ENCODE data around the gene PALS1. TPM values are rescaled to one million over a fixed set of nuclear protein-coding genes. Genes with fewer than 3 reads are reported as not detected.

The PALS1 gene
- total RNA-seq = 9.0 TPM
- 1 to 10 TPM; 1.4 to 2.2 (median 1.6) TPM for polyA plus RNA-seq

- Histone ChIP-seq H3K4me3 (ENCODE audit: low read depth, low read length) (peak within 1 kb of the TSS; percentile 92), H3K27me3 (ENCODE audit: control insufficient read depth, insufficient read depth, low read length) (no peaks in the 10 kb centered on the region), H3K36me3 (ENCODE audit: control insufficient read depth, insufficient read depth, low read length) (no peaks in the 10 kb centered on the region), H3K9me3 (ENCODE audit: control insufficient read depth in 2 of 2, low read length in 2 of 2) (no peaks in the 10 kb centered on the region), H3K4me1 (ENCODE audit: control insufficient read depth, insufficient read depth, low read length, poor library complexity, severe bottlenecking) (peaks cover 15% of the 10 kb centered on the region), H3K27ac (ENCODE audit: insufficient read depth, low read length, poor library complexity, severe bottlenecking) (peak within 1 kb of the TSS; percentile 60)
- peaks cover 0 to 1% (median 0%) of the 10 kb centered on the region in 7 donors for H3K9me3 Mint-ChIP-seq
- DNase-seq (peak in 1 of 3 donors; percentile 60), ATAC-seq (ENCODE audit: low read depth in 2 of 2) (peak; percentile 41 to 50)
- H3K27ac Mint-ChIP-seq = peak within 1 kb of the TSS; percentile 14 to 86 (median 78)
- H3K4me3 Mint-ChIP-seq = peak within 1 kb of the TSS; percentile 91 to 100 (median 94)
- peaks cover 24% of the 10 kb centered on the region for H3K27me3 Mint-ChIP-seq
- peaks cover 16 to 28% (median 22%) of the 10 kb centered on the region in 4 donors for H3K4me1 Mint-ChIP-seq
- H3K36me3 Mint-ChIP-seq = no peaks in the 10 kb centered on the region
Measured at GRCh38 chr14:67241411-67242167, at the start of gene PALS1. Gene PALS1, plus strand, starts transcription at chr14:67241435. Its CDS starts 37,736 bp downstream, at chr14:67279171.

DNA sequence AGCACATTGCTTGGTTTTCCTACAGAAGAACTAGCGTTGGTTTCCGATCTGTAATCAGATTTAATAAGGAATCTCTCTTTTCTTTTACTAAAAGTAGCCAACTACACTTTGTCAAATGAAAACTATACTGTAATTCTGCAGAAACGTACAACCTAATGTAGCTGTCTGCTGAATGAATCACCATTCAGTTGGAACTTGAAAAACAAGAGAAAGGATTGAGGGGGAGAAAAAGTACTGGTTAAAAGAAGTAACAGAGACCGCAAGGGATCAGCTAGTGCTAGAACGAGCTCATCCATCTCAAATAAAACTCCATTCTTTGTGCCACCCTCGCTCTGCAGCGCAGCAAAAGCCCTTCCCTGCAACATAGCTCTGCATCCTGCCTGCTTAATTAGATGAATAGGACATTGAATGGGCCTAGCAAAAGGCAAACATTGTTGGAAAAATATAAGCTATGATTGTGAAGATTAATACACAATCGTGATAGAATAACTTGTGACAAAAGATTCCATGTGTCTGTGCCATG lies 49.4 kb upstream of the PALS1 start:
- no peaks in the 10 kb centered on the region for H3K36me3 Mint-ChIP-seq
- H3K27ac Mint-ChIP-seq = no peak overlapping the region

DNA sequence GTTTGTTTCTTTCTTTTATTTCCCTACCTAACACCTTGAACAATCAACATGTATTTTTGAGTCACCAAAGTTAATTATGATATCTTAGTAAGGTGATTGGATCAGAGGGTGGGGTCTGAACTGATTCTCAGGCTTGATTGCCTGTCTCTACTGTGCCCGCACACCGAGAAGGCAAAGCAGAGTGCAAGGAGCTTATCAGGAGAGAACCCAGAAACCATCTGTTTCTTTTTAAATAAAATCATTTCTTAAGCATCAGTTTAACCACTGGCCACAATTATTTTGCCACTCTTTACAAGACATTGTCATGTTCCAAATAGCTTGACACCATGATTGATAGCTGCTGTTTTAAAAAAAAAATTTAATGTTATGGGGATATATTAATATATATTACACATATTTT lies 48.9 kb upstream of the PALS1 start:
- no peaks in the 10 kb centered on the region for H3K36me3 Mint-ChIP-seq
- Histone ChIP-seq H3K4me1 (ENCODE audit: control insufficient read depth, insufficient read depth, low read length, poor library complexity, severe bottlenecking) (peaks cover 4% of the 10 kb centered on the region), H3K9me3 (ENCODE audit: control insufficient read depth in 2 of 2, low read length in 2 of 2) (no peaks in the 10 kb centered on the region), H3K36me3 (ENCODE audit: control insufficient read depth, insufficient read depth, low read length) (no peaks in the 10 kb centered on the region), H3K27me3 (ENCODE audit: control insufficient read depth, insufficient read depth, low read length) (no peaks in the 10 kb centered on the region), H3K27ac (ENCODE audit: insufficient read depth, low read length, poor library complexity, severe bottlenecking) (no peak overlapping the region), H3K4me3 (ENCODE audit: low read depth, low read length) (no peak overlapping the region)
- no peak overlapping the region for H3K27ac Mint-ChIP-seq
- DNase-seq (no peak), ATAC-seq (ENCODE audit: low read depth in 2 of 2) (no peak)
- H3K4me1 Mint-ChIP-seq = peaks cover 5 to 19% (median 6%) of the 10 kb centered on the region in 4 donors
- no peaks in the 10 kb centered on the region for H3K9me3 Mint-ChIP-seq
- H3K27me3 Mint-ChIP-seq = no peaks in the 10 kb centered on the region
- no peak overlapping the region for H3K4me3 Mint-ChIP-seq

More for the DNA sequence above, 49.4 kb upstream of the PALS1 start:
- DNase-seq (no peak), ATAC-seq (ENCODE audit: low read depth in 2 of 2) (no peak)
- no peak overlapping the region for H3K27ac ChIP-seq (ENCODE audit: insufficient read depth, low read length, poor library complexity, severe bottlenecking)
- no peaks in the 10 kb centered on the region for H3K36me3 ChIP-seq (ENCODE audit: control insufficient read depth, insufficient read depth, low read length)
- H3K9me3 ChIP-seq (ENCODE audit: control insufficient read depth in 2 of 2, low read length in 2 of 2) = no peaks in the 10 kb centered on the region
- no peaks in the 10 kb centered on the region for H3K9me3 Mint-ChIP-seq
- peaks cover 4% of the 10 kb centered on the region for H3K4me1 ChIP-seq (ENCODE audit: control insufficient read depth, insufficient read depth, low read length, poor library complexity, severe bottlenecking)
- no peak overlapping the region for H3K4me3 ChIP-seq (ENCODE audit: low read depth, low read length)
- H3K27me3 ChIP-seq (ENCODE audit: control insufficient read depth, insufficient read depth, low read length) = no peaks in the 10 kb centered on the region
- H3K4me1 Mint-ChIP-seq = peaks cover 5 to 19% (median 6%) of the 10 kb centered on the region in 4 donors
- no peak overlapping the region for H3K4me3 Mint-ChIP-seq
- no peaks in the 10 kb centered on the region for H3K27me3 Mint-ChIP-seq

DNA sequence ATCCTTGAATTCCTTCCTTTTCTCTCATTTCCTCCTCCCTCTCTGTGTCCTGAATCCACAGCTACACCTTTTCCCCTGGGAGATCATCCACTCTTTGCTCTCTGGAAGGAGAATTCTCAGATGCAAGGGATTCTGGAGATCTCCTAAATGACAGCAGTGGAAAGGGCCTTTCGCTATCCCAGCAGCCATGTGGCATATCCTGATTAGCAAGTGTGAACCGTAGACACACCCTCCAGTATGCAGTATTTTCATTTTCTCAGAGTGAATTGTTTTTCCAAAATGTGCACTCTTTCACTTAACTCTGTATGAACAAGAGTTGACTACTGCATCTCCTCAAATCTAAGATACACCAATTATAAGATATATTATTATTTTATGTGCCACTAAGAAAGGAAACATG lies 46.0 kb upstream of the PALS1 start:
- DNase-seq = no peak
- peaks cover 0 to 5% (median 0%) of the 10 kb centered on the region in 4 donors for H3K4me1 Mint-ChIP-seq
- H3K27me3 ChIP-seq (ENCODE audit: control insufficient read depth, insufficient read depth, low read length) = no peaks in the 10 kb centered on the region
- no peaks in the 10 kb centered on the region for H3K9me3 ChIP-seq (ENCODE audit: control insufficient read depth in 2 of 2, low read length in 2 of 2)
- no peak overlapping the region for H3K4me3 Mint-ChIP-seq
- no peak overlapping the region for H3K27ac Mint-ChIP-seq
- no peaks in the 10 kb centered on the region for H3K27me3 Mint-ChIP-seq
- ATAC-seq (ENCODE audit: low read depth in 2 of 2) = no peak
- no peaks in the 10 kb centered on the region for H3K4me1 ChIP-seq (ENCODE audit: control insufficient read depth, insufficient read depth, low read length, poor library complexity, severe bottlenecking)
- no peaks in the 10 kb centered on the region for H3K9me3 Mint-ChIP-seq
- H3K36me3 Mint-ChIP-seq = no peaks in the 10 kb centered on the region
- H3K27ac ChIP-seq (ENCODE audit: insufficient read depth, low read length, poor library complexity, severe bottlenecking) = no peak overlapping the region
- H3K36me3 ChIP-seq (ENCODE audit: control insufficient read depth, insufficient read depth, low read length) = no peaks in the 10 kb centered on the region
- no peak overlapping the region for H3K4me3 ChIP-seq (ENCODE audit: low read depth, low read length)

GRCh38 chr14:67199016-67199415 lies 42.2 kb upstream of the PALS1 start:
- DNase-seq (no peak), ATAC-seq (ENCODE audit: low read depth in 2 of 2) (no peak)
- Histone ChIP-seq H3K27me3 (ENCODE audit: control insufficient read depth, insufficient read depth, low read length) (no peaks in the 10 kb centered on the region), H3K27ac (ENCODE audit: insufficient read depth, low read length, poor library complexity, severe bottlenecking) (no peak overlapping the region), H3K9me3 (ENCODE audit: control insufficient read depth in 2 of 2, low read length in 2 of 2) (no peaks in the 10 kb centered on the region), H3K4me3 (ENCODE audit: low read depth, low read length) (no peak overlapping the region), H3K4me1 (ENCODE audit: control insufficient read depth, insufficient read depth, low read length, poor library complexity, severe bottlenecking) (no peaks in the 10 kb centered on the region), H3K36me3 (ENCODE audit: control insufficient read depth, insufficient read depth, low read length) (no peaks in the 10 kb centered on the region)
- Mint-ChIP-seq H3K27me3 (peaks cover 12% of the 10 kb centered on the region), H3K4me3 (no peak overlapping the region), H3K9me3 (peaks cover 0 to 2% (median 0%) of the 10 kb centered on the region in 7 donors), H3K27ac (no peak overlapping the region), H3K36me3 (no peaks in the 10 kb centered on the region), H3K4me1 (no peaks in the 10 kb centered on the region)

DNA sequence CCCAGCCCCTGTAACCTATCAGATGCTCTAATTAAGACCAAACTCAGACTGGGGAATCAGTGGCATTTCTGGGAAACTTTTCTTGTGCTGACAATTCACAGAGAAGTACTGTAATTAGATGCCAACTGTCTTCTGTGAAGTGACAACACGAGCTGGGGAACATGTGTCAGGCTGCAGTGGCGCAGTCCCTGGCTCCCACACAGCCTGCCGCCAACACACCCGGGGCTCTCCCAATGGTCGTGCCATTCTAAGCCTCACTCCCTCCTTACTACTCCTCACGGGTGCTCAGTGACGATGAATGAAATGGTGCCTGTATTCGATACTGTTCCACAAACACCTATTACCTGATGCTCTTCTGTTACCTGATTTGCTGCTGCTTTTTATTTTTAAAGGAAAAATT lies 33.4 kb upstream of the PALS1 start:
- no peak for ATAC-seq (ENCODE audit: low read depth in 2 of 2)
- Mint-ChIP-seq H3K4me3 (no peak overlapping the region), H3K27ac (no peak overlapping the region), H3K36me3 (no peaks in the 10 kb centered on the region), H3K27me3 (peaks cover 21% of the 10 kb centered on the region), H3K4me1 (peaks cover 0 to 5% (median 0%) of the 10 kb centered on the region in 4 donors), H3K9me3 (peaks cover 0 to 1% (median 0%) of the 10 kb centered on the region in 7 donors)
- Histone ChIP-seq H3K4me3 (ENCODE audit: low read depth, low read length) (no peak overlapping the region), H3K27me3 (ENCODE audit: control insufficient read depth, insufficient read depth, low read length) (no peaks in the 10 kb centered on the region), H3K9me3 (ENCODE audit: control insufficient read depth in 2 of 2, low read length in 2 of 2) (no peaks in the 10 kb centered on the region), H3K36me3 (ENCODE audit: control insufficient read depth, insufficient read depth, low read length) (no peaks in the 10 kb centered on the region), H3K27ac (ENCODE audit: insufficient read depth, low read length, poor library complexity, severe bottlenecking) (no peak overlapping the region), H3K4me1 (ENCODE audit: control insufficient read depth, insufficient read depth, low read length, poor library complexity, severe bottlenecking) (no peaks in the 10 kb centered on the region)
- no peak for DNase-seq

GRCh38 chr14:67218126-67218525 lies 23.1 kb upstream of the PALS1 start:
- no peaks in the 10 kb centered on the region for H3K36me3 Mint-ChIP-seq
- H3K4me3 Mint-ChIP-seq = no peak overlapping the region
- Histone ChIP-seq H3K27ac (ENCODE audit: insufficient read depth, low read length, poor library complexity, severe bottlenecking) (no peak overlapping the region), H3K4me3 (ENCODE audit: low read depth, low read length) (no peak overlapping the region), H3K9me3 (ENCODE audit: control insufficient read depth in 2 of 2, low read length in 2 of 2) (peaks cover 0 to 4% of the 10 kb centered on the region in 2 experiments), H3K36me3 (ENCODE audit: control insufficient read depth, insufficient read depth, low read length) (no peaks in the 10 kb centered on the region), H3K4me1 (ENCODE audit: control insufficient read depth, insufficient read depth, low read length, poor library complexity, severe bottlenecking) (no peaks in the 10 kb centered on the region), H3K27me3 (ENCODE audit: control insufficient read depth, insufficient read depth, low read length) (peaks cover 10% of the 10 kb centered on the region)
- no peaks in the 10 kb centered on the region for H3K4me1 Mint-ChIP-seq
- H3K27me3 Mint-ChIP-seq = peaks cover 15% of the 10 kb centered on the region
- H3K9me3 Mint-ChIP-seq = peaks cover 0 to 2% (median 0%) of the 10 kb centered on the region in 7 donors
- DNase-seq (no peak), ATAC-seq (ENCODE audit: low read depth in 2 of 2) (no peak)
- H3K27ac Mint-ChIP-seq = no peak overlapping the region
